Measurements from ENCODE around the gene SOCS6. TPM values are rescaled to one million over a fixed set of nuclear protein-coding genes. Genes with fewer than 3 reads are reported as not detected.

Gene SOCS6
- total and polyA plus RNA-seq, 2 experiments from 2014 or later = 4.4 to 13.3 TPM

DNA sequence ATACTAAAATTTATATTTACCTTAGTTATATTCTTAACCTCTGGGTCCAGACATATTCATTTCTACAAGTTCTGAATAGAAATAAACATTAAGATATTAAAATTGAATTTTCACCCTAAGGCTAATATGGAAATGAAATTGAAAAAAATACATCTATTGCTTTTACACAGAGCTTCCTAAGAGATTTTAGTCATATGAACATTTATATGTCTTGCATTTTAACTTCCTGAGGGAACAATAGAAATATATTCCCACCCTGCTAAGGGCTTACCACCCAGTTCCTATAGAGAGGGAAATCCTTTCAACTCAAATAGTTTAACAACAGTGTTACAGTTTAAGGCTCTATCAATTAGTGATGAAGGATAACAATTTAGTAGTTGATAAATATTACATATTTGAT lies 60.5 kb downstream of the SOCS6 start:
- DNase-seq (ENCODE audit: low spot score) (no peak), ATAC-seq (no peak)
- H3K27ac ChIP-seq (ENCODE audit: low read depth) = no peak overlapping the region
- TF ChIP-seq CREB1 (CRISPR knock-in tag; IDR thresholded peaks at IDR 0.05; ENCODE audit: low read depth) = no peak
- no peak for TF ChIP-seq EZH2phosphoT487 (IDR thresholded peaks at IDR 0.05; ENCODE audit: unreplicated experiment)
- TF ChIP-seq NANOG (IDR thresholded peaks at IDR 0.05; ENCODE audit: borderline replicate concordance) = no peak
- TF ChIP-seq POLR2AphosphoS5 (IDR thresholded peaks at IDR 0.05; ENCODE audit: low read depth) = no peak
- no peak for TF ChIP-seq CTCF (conservative IDR thresholded peaks at IDR 0.05; ENCODE audit: low read depth in 2 of 2)
- TF ChIP-seq, protein P1, sequence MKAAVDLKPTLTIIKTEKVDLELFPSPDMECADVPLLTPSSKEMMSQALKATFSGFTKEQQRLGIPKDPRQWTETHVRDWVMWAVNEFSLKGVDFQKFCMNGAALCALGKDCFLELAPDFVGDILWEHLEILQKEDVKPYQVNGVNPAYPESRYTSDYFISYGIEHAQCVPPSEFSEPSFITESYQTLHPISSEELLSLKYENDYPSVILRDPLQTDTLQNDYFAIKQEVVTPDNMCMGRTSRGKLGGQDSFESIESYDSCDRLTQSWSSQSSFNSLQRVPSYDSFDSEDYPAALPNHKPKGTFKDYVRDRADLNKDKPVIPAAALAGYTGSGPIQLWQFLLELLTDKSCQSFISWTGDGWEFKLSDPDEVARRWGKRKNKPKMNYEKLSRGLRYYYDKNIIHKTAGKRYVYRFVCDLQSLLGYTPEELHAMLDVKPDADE (IDR thresholded peaks at IDR 0.05) = no peak
- no peak for TF ChIP-seq ZNF331 (CRISPR knock-in tag; IDR thresholded peaks at IDR 0.05; ENCODE audit: low read depth)
- TF ChIP-seq STAT1 (IDR thresholded peaks at IDR 0.05; ENCODE audit: unreplicated experiment) = no peak
- TF ChIP-seq ZNF462 (CRISPR knock-in tag; IDR thresholded peaks at IDR 0.05) = no peak
- no peak for TF ChIP-seq JUNB (IDR thresholded peaks at IDR 0.05; ENCODE audit: unreplicated experiment)
- no peak for TF ChIP-seq REST (IDR thresholded peaks at IDR 0.05; ENCODE audit: unreplicated experiment)
- TF ChIP-seq EZH2 (IDR thresholded peaks at IDR 0.05; ENCODE audit: low read depth, unreplicated experiment) = no peak
- TF ChIP-seq ZNF114 (CRISPR knock-in tag; IDR thresholded peaks at IDR 0.05) = no peak
- no peak overlapping the region for H3K4me3 Mint-ChIP-seq
- H3K4me2 ChIP-seq = no peak overlapping the region
- H2AFZ ChIP-seq = no peak overlapping the region
- H3K27me3 ChIP-seq (ENCODE audit: insufficient read depth) = no peaks in the 10 kb centered on the region
- no peaks in the 10 kb centered on the region for H3K9me2 ChIP-seq (ENCODE audit: insufficient read depth)
- peaks cover 11% of the 10 kb centered on the region for H3K4me1 Mint-ChIP-seq
- H3K9me3 Mint-ChIP-seq = peaks cover 19% of the 10 kb centered on the region
- no peaks in the 10 kb centered on the region for H3K27me3 Mint-ChIP-seq (ENCODE audit: insufficient read depth, low read depth, poor library complexity)
- no peaks in the 10 kb centered on the region for H3K36me3 ChIP-seq (ENCODE audit: insufficient read depth)
- H3K36me3 Mint-ChIP-seq (ENCODE audit: low read depth) = peaks cover 48% of the 10 kb centered on the region
- no peak overlapping the region for H3K4me3 ChIP-seq
- H3F3A ChIP-seq (replicated peaks; ENCODE audit: low read depth) = no peaks in the 10 kb centered on the region
- no peaks in the 10 kb centered on the region for H4K20me1 ChIP-seq (replicated peaks; ENCODE audit: insufficient read depth)
- H3K4me1 ChIP-seq (ENCODE audit: insufficient read depth) = peaks cover 9% of the 10 kb centered on the region; the same call in 1 of the 2 replicates
- H3K79me2 ChIP-seq (replicated peaks; ENCODE audit: insufficient read depth) = no peaks in the 10 kb centered on the region
- no peak overlapping the region for H3K27ac Mint-ChIP-seq

Measured in GM23338 (cell line).